Stomach (tissue), 9 donors: ENCODE data around the gene WDR59. TPM values are rescaled to one million over a fixed set of nuclear protein-coding genes. Genes with fewer than 3 reads are reported as not detected.

ENCODE experiments used
- DNase-seq, 2 donors: peaks; one replicate each; pipeline versions ENCODE4 v3.0.0 to v3.0.0-alpha.2; 2013 to 2019
- H3K27ac ChIP-seq, 5 donors: fragments of 200-600 bp in 4 of 5; sonication (generic) in 4 of 5; one replicate each; pipeline ENCODE4 v1.5.1; 2013 to 2019; ENCODE audit warnings: mild to moderate bottlenecking in 1 of 5, moderate library complexity in 1 of 5
- H3K27me3 ChIP-seq, 3 donors: fragments of 200-600 bp; sonication (generic); one replicate each; pipeline ENCODE4 v1.5.1; 2017 to 2019; ENCODE audit warnings: mixed run types in 1 of 3
- H3K36me3 ChIP-seq, 4 donors: fragments of 200-600 bp; sonication (generic); 1 replicate in 3 of 4; 2 replicates in 1 of 4; pipeline ENCODE4 v1.5.1; 2016 to 2019
- H3K4me1 ChIP-seq, 4 donors: fragments of 200-600 bp; sonication (generic); one replicate each; pipeline ENCODE4 v1.5.1; 2016 to 2019
- H3K4me3 ChIP-seq, 4 donors: fragments of 200-600 bp; sonication (generic) in 3 of 4; one replicate each; pipeline ENCODE4 v1.5.1; 2016 to 2019; ENCODE audit warnings: mild to moderate bottlenecking in 1 of 4
- H3K9me3 ChIP-seq, 4 donors: fragments of 200-600 bp; sonication (generic); one replicate each; pipeline ENCODE4 v1.5.1; 2016 to 2019
- EP300 ChIP-seq: sonication (generic); formaldehyde crosslinking; IDR thresholded peaks from one replicate; pipeline ENCODE4 v1.6.1; 2017; ENCODE audit warnings: antibody characterized with exemption
- POLR2A ChIP-seq, 4 donors: fragments of 450-650 bp; IDR thresholded peaks; one replicate each; pipeline ENCODE4 v1.6.1; 2016; ENCODE audit warnings: antibody characterized with exemption in 4 of 4, control low read depth in 2 of 4, mild to moderate bottlenecking in 1 of 4, moderate library complexity in 1 of 4
- POLR2AphosphoS5 ChIP-seq, 3 donors: sonication (generic); formaldehyde crosslinking; IDR thresholded peaks; one replicate each; pipeline ENCODE4 v1.6.1; 2016; ENCODE audit warnings: antibody characterized with exemption in 3 of 3
- WGBS, 5 donors: extraction: QIAGEN DNeasy Blood & Tissue Kit in 3 of 5; methylation state at CpG; one replicate each; pipeline versions ENCODE4 v1.1.5 to v1.1.7; 2013 to 2018; 5-methylcytosine and 5-hydroxymethylcytosine counted together
- intact Hi-C: fragments of 100-400 bp; cut with DNase I; formaldehyde crosslinking; loops from one replicate; pipeline ENCODE4 v1.15.1; 2023; ENCODE audit warnings: low total_unique reads
- polyA plus RNA-seq, 3 donors: library from polyadenylated mRNA; stranded (reverse); fragments of 200-250 nt; gene quantifications; one replicate each; pipeline ENCODE4 v1.2.3, GENCODE V29; 2013
- total RNA-seq, 5 donors: library from RNA; depleted of rRNA; stranded (reverse); fragments of >200 nt; gene quantifications; one replicate each; pipeline versions ENCODE4 v1.1.0 to v1.2.3, GENCODE V29; 2014 to 2016
- TF ChIP-seq, protein P1 (sequence below), 7 experiments: fragments of 450-650 bp in 4 of 7; fragments of 200-600 bp in 3 of 7; sonication (generic) in 3 of 7; IDR thresholded peaks; one replicate each; pipeline ENCODE4 v1.5.1; 2016 to 2019; ENCODE audit warnings: antibody characterized with exemption in 7 of 7, control low read depth in 2 of 7, mild to moderate bottlenecking in 1 of 7
- donor health status: healthy with polysubstance abuse.
- donor health status: Bipolar disorder and iron deficiency.
- donor health status: healthy.

Gene WDR59
- total and polyA plus RNA-seq, 8 donors = 12.1 to 266 (median 30.2) TPM

GRCh38 chr16:74877706-74878105 is 107.2 kb downstream of the WDR59 start:
- 88 to 95% (median 94%) methylated on average over 7 of the region's 7 CpGs for WGBS, 5 donors

GRCh38 chr16:74874912-74875546 is 109.9 kb downstream of the WDR59 start:
- intact Hi-C loops = no loop called here
- Histone ChIP-seq H3K27ac (peak overlapping the region in 1 of 5 donors; percentile 21), H3K36me3 (peaks cover 0 to 82% (median 66%) of the 10 kb centered on the region in 4 donors), H3K4me3 (no peak overlapping the region), H3K4me1 (no peaks in the 10 kb centered on the region), H3K9me3 (no peaks in the 10 kb centered on the region), H3K27me3 (no peaks in the 10 kb centered on the region)
- WGBS, 5 donors = 78 to 86% (median 85%) methylated on average over 13 of the region's 13 CpGs
- TF ChIP-seq POLR2A (IDR thresholded peaks at IDR 0.05) (no peak), POLR2AphosphoS5 (IDR thresholded peaks at IDR 0.05) (no peak), EP300 (no peak)
- TF ChIP-seq, protein P1, sequence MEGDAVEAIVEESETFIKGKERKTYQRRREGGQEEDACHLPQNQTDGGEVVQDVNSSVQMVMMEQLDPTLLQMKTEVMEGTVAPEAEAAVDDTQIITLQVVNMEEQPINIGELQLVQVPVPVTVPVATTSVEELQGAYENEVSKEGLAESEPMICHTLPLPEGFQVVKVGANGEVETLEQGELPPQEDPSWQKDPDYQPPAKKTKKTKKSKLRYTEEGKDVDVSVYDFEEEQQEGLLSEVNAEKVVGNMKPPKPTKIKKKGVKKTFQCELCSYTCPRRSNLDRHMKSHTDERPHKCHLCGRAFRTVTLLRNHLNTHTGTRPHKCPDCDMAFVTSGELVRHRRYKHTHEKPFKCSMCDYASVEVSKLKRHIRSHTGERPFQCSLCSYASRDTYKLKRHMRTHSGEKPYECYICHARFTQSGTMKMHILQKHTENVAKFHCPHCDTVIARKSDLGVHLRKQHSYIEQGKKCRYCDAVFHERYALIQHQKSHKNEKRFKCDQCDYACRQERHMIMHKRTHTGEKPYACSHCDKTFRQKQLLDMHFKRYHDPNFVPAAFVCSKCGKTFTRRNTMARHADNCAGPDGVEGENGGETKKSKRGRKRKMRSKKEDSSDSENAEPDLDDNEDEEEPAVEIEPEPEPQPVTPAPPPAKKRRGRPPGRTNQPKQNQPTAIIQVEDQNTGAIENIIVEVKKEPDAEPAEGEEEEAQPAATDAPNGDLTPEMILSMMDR (IDR thresholded peaks at IDR 0.05) = no peak
- peak in 1 of 2 donors; percentile 28 for DNase-seq

More at GRCh38 chr16:74877706-74878105, 107.2 kb downstream of the WDR59 start:
- no peak for TF ChIP-seq POLR2AphosphoS5 (IDR thresholded peaks at IDR 0.05)
- TF ChIP-seq EP300 = no peak
- no peak for TF ChIP-seq POLR2A (IDR thresholded peaks at IDR 0.05)
- TF ChIP-seq, protein P1 (IDR thresholded peaks at IDR 0.05) = no peak
- no peaks in the 10 kb centered on the region for H3K27me3 ChIP-seq
- H3K4me1 ChIP-seq = no peaks in the 10 kb centered on the region
- no peaks in the 10 kb centered on the region for H3K9me3 ChIP-seq
- no peak for DNase-seq
- no peak overlapping the region for H3K4me3 ChIP-seq
- H3K36me3 ChIP-seq = peaks cover 0 to 94% (median 80%) of the 10 kb centered on the region in 4 donors
- intact Hi-C loops = no loop called here
- no peak overlapping the region for H3K27ac ChIP-seq

- intact Hi-C loops = no loop called here
- H3K4me1 ChIP-seq = no peaks in the 10 kb centered on the region
- peaks cover 0 to 73% (median 60%) of the 10 kb centered on the region in 4 donors for H3K36me3 ChIP-seq
- H3K27ac ChIP-seq = no peak overlapping the region
- 88 to 96% (median 93%) methylated on average over 13 to 14 of the region's 14 CpGs for WGBS, 5 donors
- no peaks in the 10 kb centered on the region for H3K9me3 ChIP-seq
- no peaks in the 10 kb centered on the region for H3K27me3 ChIP-seq
- no peak for DNase-seq
- TF ChIP-seq POLR2A (IDR thresholded peaks at IDR 0.05) = no peak
- no peak for TF ChIP-seq EP300
- TF ChIP-seq, protein P1 (IDR thresholded peaks at IDR 0.05) = no peak
- TF ChIP-seq POLR2AphosphoS5 (IDR thresholded peaks at IDR 0.05) = no peak
- no peak overlapping the region for H3K4me3 ChIP-seq
Observed at GRCh38 chr16:74874123-74874522, 110.8 kb downstream of the WDR59 start.

DNA sequence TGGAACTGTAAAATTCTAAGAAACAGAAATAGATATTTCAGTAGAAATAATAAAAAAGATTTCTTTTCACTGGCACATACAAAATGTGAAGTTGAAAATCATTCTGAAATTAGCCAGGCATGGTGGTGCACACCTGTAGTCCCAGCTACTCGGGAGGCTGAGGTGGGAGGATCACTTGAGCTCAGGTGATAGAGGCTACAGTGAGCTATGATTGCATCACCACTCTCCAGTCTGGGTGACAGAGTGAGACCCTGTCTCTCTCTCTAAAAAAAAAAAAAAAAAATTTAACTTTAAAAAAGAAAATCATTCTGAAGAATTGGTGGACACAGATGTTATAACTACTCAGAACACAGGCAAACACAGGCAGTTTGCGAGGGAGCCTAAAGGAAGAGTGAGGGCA is 112.6 kb downstream of the WDR59 start:
- Histone ChIP-seq H3K4me1 (no peaks in the 10 kb centered on the region), H3K36me3 (peaks cover 0 to 55% (median 45%) of the 10 kb centered on the region in 4 donors), H3K4me3 (no peak overlapping the region), H3K27ac (no peak overlapping the region), H3K9me3 (no peaks in the 10 kb centered on the region), H3K27me3 (no peaks in the 10 kb centered on the region)
- DNase-seq = no peak
- 77 to 100% (median 97%) methylated on average over 2 of the region's 2 CpGs for WGBS, 5 donors
- intact Hi-C loops = no loop called here
- TF ChIP-seq POLR2A (IDR thresholded peaks at IDR 0.05) (no peak), POLR2AphosphoS5 (IDR thresholded peaks at IDR 0.05) (no peak), EP300 (no peak)
- TF ChIP-seq, protein P1 (IDR thresholded peaks at IDR 0.05) = no peak
